H9 (cell line): Measurements from ENCODE around the gene C21orf58. TPM values are rescaled to one million over a fixed set of nuclear protein-coding genes. Genes with fewer than 3 reads are reported as not detected.

Source experiments
- DNase-seq: peaks from one replicate; pipeline ENCODE4 v3.0.0-alpha.2; 2017
- H2AFZ ChIP-seq: one replicate; pipeline ENCODE4 v1.6.1; 2013; ENCODE audit warnings: mild to moderate bottlenecking, low read length, control low read depth, moderate library complexity
- H2AK5ac ChIP-seq: 2 replicates; pipeline ENCODE4 v1.6.1; 2013; ENCODE audit warnings: low read length, control low read depth, mixed read lengths; ENCODE audit not compliant: insufficient read length
- H2BK120ac ChIP-seq: one replicate; pipeline ENCODE4 v1.6.1; 2013; ENCODE audit warnings: low read depth, mild to moderate bottlenecking, low read length, control low read depth, inconsistent platforms; ENCODE audit not compliant: poor library complexity, severe bottlenecking
- H2BK12ac ChIP-seq: 2 replicates; pipeline ENCODE4 v1.6.1; 2013; ENCODE audit warnings: low read length, control low read depth, mixed read lengths, low read depth; ENCODE audit not compliant: insufficient read length
- H2BK15ac ChIP-seq: 2 replicates; pipeline ENCODE4 v1.6.1; 2013; ENCODE audit warnings: low read depth, low read length, control low read depth
- H2BK20ac ChIP-seq: one replicate; pipeline ENCODE4 v1.6.1; 2013; ENCODE audit warnings: low read depth, mild to moderate bottlenecking, low read length, control low read depth, inconsistent platforms; ENCODE audit not compliant: poor library complexity, severe bottlenecking
- H2BK5ac ChIP-seq: 2 replicates; pipeline ENCODE4 v1.6.1; 2013; ENCODE audit warnings: low read length, control low read depth, mixed read lengths; ENCODE audit not compliant: insufficient read length
- H3K14ac ChIP-seq: 2 replicates; pipeline ENCODE4 v1.6.1; 2013; ENCODE audit warnings: low read length, control low read depth; ENCODE audit not compliant: insufficient read depth
- H3K18ac ChIP-seq: 2 replicates; pipeline ENCODE4 v1.6.1; 2013; ENCODE audit warnings: low read depth, mild to moderate bottlenecking, mixed read lengths, low read length, control low read depth; ENCODE audit not compliant: insufficient read length
- H3K23ac ChIP-seq: 2 replicates; pipeline ENCODE4 v1.6.1; 2013; ENCODE audit warnings: low read length, control low read depth, mixed read lengths, low read depth; ENCODE audit not compliant: insufficient read length
- H3K23me2 ChIP-seq: 2 replicates; pipeline ENCODE4 v1.6.1; 2013; ENCODE audit warnings: low read depth, mild to moderate bottlenecking, mixed read lengths, low read length, control low read depth; ENCODE audit not compliant: insufficient read length, poor library complexity, severe bottlenecking
- H3K27ac ChIP-seq: 2 replicates; pipeline ENCODE4 v1.5.1; 2013; ENCODE audit warnings: low read length, control low read depth, mixed read lengths, low read depth; ENCODE audit not compliant: insufficient read length
- H3K27me3 ChIP-seq: 2 replicates; pipeline ENCODE4 v1.6.1; 2013; ENCODE audit warnings: low read length, control low read depth, inconsistent platforms; ENCODE audit not compliant: insufficient read depth
- H3K4ac ChIP-seq: 2 replicates; pipeline ENCODE4 v1.6.1; 2013; ENCODE audit warnings: low read depth, mild to moderate bottlenecking, control low read depth, inconsistent platforms, low read length, moderate library complexity
- H3K4me1 ChIP-seq: 2 replicates; pipeline ENCODE4 v1.6.1; 2013; ENCODE audit warnings: low read length, control low read depth, inconsistent platforms; ENCODE audit not compliant: insufficient read depth
- H3K4me2 ChIP-seq: 2 replicates; pipeline ENCODE4 v1.6.1; 2013; ENCODE audit warnings: low read length, control low read depth, mixed read lengths; ENCODE audit not compliant: insufficient read length, insufficient read depth
- H3K56ac ChIP-seq: 2 replicates; pipeline ENCODE4 v1.6.1; 2013; ENCODE audit warnings: low read depth, mild to moderate bottlenecking, mixed read lengths, low read length, control low read depth; ENCODE audit not compliant: insufficient read length
- H3K79me1 ChIP-seq: 2 replicates; pipeline ENCODE4 v1.6.1; 2013; ENCODE audit warnings: low read depth, mild to moderate bottlenecking, moderate library complexity, low read length, control low read depth, inconsistent platforms; ENCODE audit not compliant: insufficient read depth, poor library complexity, severe bottlenecking
- H3K79me2 ChIP-seq: 2 replicates; pipeline ENCODE4 v1.6.1; 2013; ENCODE audit warnings: low read length, control low read depth, inconsistent platforms; ENCODE audit not compliant: insufficient read depth
- H3K9ac ChIP-seq: 2 replicates; pipeline ENCODE4 v1.6.1; 2013; ENCODE audit warnings: low read length, control low read depth, mixed read lengths; ENCODE audit not compliant: insufficient read length; ENCODE audit errors: extremely low read depth
- H3K9me3 ChIP-seq: one replicate; pipeline ENCODE4 v1.6.1; 2013; ENCODE audit warnings: low read depth, low read length, inconsistent platforms; ENCODE audit not compliant: control insufficient read depth
- H3T11ph ChIP-seq: one replicate; pipeline ENCODE4 v1.6.1; 2013; ENCODE audit warnings: mild to moderate bottlenecking, low read length, control low read depth, inconsistent platforms
- H4K20me1 ChIP-seq: one replicate; pipeline ENCODE4 v1.6.1; 2013; ENCODE audit not compliant: control insufficient read depth, insufficient read length, insufficient read depth
- H4K5ac ChIP-seq: 2 replicates; pipeline ENCODE4 v1.6.1; 2013; ENCODE audit warnings: low read depth, mild to moderate bottlenecking, mixed read lengths, low read length, control low read depth; ENCODE audit not compliant: insufficient read length
- H4K8ac ChIP-seq: replicated peaks from 2 replicates; pipeline ENCODE4 v1.6.1; 2013; ENCODE audit warnings: low read length, control low read depth, mixed read lengths, low read depth; ENCODE audit not compliant: insufficient read length
- H4K91ac ChIP-seq: 2 replicates; pipeline ENCODE4 v1.6.1; 2013; ENCODE audit warnings: low read depth, mild to moderate bottlenecking, moderate library complexity, mixed read lengths, low read length, control low read depth; ENCODE audit not compliant: insufficient read length
- H3K27ac Mint-ChIP-seq, 3 experiments: 2 replicates in 2 of 3; 3 replicates in 1 of 3; pipeline ENCODE4 v1.8.0; 2020 to 2021; ENCODE audit warnings: mixed read lengths in 3 of 3, mild to moderate bottlenecking in 1 of 3, moderate library complexity in 1 of 3
- H3K27me3 Mint-ChIP-seq: 2 replicates; pipeline ENCODE4 v1.8.0; 2021; ENCODE audit warnings: low read depth, mild to moderate bottlenecking, moderate library complexity, mixed read lengths
- H3K36me3 Mint-ChIP-seq, 3 experiments: 2 replicates in 2 of 3; 3 replicates in 1 of 3; pipeline ENCODE4 v1.8.0; 2020 to 2021; ENCODE audit warnings: low read depth in 3 of 3, mixed read lengths in 3 of 3; ENCODE audit not compliant: insufficient read depth in 1 of 3
- H3K4me1 Mint-ChIP-seq, 2 experiments: 2 replicates each; pipeline ENCODE4 v1.8.0; 2020; ENCODE audit warnings: mixed read lengths in 2 of 2
- H3K4me3 Mint-ChIP-seq, 2 experiments: 2 replicates in 1 of 2; 3 replicates in 1 of 2; pipeline ENCODE4 v1.8.0; 2020 to 2021; ENCODE audit warnings: mild to moderate bottlenecking in 2 of 2, mixed read lengths in 2 of 2, moderate library complexity in 1 of 2
- H3K9me3 Mint-ChIP-seq, 2 experiments: 2 replicates in 1 of 2; 3 replicates in 1 of 2; pipeline ENCODE4 v1.8.0; 2020; ENCODE audit warnings: mild to moderate bottlenecking in 2 of 2, mixed read lengths in 2 of 2, moderate library complexity in 1 of 2
- WGBS: extraction: QIAGEN DNeasy Blood & Tissue Kit; methylation state at CpG from one replicate; pipeline ENCODE4 v1.1.7; 2013; ENCODE audit warnings: missing lambda C conversion rate, low lambda C conversion rate, mixed read lengths; ENCODE audit not compliant: insufficient read length; ENCODE audit errors: extremely low coverage; 5-methylcytosine and 5-hydroxymethylcytosine counted together
- total RNA-seq: library from RNA; stranded (reverse); gene quantifications from 2 replicates; pipeline ENCODE4 v1.2.1, GENCODE V29; 2021
- TF ChIP-seq, protein P1 (sequence below): fragments of 200-600 bp; sonication (generic); conservative IDR thresholded peaks from 3 replicates; pipeline ENCODE4 v1.8.0; 2021; ENCODE audit warnings: antibody characterized with exemption, mild to moderate bottlenecking

Gene C21orf58
- total RNA-seq, 1 experiment from 2014 or later, result 17.2 TPM

DNA sequence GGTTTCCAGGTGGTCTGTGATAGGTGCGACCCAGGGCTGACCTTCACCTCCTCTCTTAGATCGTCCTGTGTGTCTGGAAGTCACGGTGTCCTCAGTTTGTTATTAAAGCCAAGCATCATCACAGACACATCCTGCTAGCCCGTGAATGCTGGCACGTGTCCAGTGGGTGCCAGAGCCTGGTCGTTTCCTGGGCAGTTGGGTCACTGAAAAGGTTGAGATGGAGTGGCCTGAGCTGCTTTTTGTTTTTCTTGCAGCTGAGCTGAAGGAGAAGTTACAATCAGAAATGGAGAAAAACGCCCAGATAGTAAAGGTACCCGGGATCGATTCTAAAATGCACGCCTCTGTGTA is 23.5 kb upstream of the C21orf58 start:
- Mint-ChIP-seq H3K4me3 (no peak overlapping the region), H3K36me3 (peaks cover 17 to 70% (median 58%) of the 10 kb centered on the region in 3 experiments; a peak in 6 of 7 replicates), H3K27me3 (no peaks in the 10 kb centered on the region), H3K4me1 (no peaks in the 10 kb centered on the region), H3K27ac (peak overlapping the region in 2 of 3 experiments; percentile 5 to 54; a peak in 2 of 7 replicates), H3K9me3 (no peaks in the 10 kb centered on the region; a peak in 1 of 5 replicates)
- no peak overlapping the region for H3K27ac ChIP-seq
- H3K4ac ChIP-seq, result no peak overlapping the region
- H2BK15ac ChIP-seq, result no peak overlapping the region
- no peak overlapping the region for H2BK20ac ChIP-seq
- no peak overlapping the region for H2AFZ ChIP-seq
- H2BK5ac ChIP-seq, result no peak overlapping the region
- TF ChIP-seq, protein P1, sequence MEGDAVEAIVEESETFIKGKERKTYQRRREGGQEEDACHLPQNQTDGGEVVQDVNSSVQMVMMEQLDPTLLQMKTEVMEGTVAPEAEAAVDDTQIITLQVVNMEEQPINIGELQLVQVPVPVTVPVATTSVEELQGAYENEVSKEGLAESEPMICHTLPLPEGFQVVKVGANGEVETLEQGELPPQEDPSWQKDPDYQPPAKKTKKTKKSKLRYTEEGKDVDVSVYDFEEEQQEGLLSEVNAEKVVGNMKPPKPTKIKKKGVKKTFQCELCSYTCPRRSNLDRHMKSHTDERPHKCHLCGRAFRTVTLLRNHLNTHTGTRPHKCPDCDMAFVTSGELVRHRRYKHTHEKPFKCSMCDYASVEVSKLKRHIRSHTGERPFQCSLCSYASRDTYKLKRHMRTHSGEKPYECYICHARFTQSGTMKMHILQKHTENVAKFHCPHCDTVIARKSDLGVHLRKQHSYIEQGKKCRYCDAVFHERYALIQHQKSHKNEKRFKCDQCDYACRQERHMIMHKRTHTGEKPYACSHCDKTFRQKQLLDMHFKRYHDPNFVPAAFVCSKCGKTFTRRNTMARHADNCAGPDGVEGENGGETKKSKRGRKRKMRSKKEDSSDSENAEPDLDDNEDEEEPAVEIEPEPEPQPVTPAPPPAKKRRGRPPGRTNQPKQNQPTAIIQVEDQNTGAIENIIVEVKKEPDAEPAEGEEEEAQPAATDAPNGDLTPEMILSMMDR, result no peak
- no peak overlapping the region for H3K4me2 ChIP-seq
- no peak overlapping the region for H2BK120ac ChIP-seq
- peaks cover 4% of the 10 kb centered on the region for H3K79me1 ChIP-seq
- no peak for DNase-seq
- no peaks in the 10 kb centered on the region for H3K9me3 ChIP-seq
- H3K56ac ChIP-seq, result no peak overlapping the region
- H4K20me1 ChIP-seq, result no peaks in the 10 kb centered on the region
- H3K79me2 ChIP-seq, result no peaks in the 10 kb centered on the region
- H2BK12ac ChIP-seq, result no peak overlapping the region
- no peak overlapping the region for H3K14ac ChIP-seq
- H4K5ac ChIP-seq, result no peak overlapping the region
- H3K23ac ChIP-seq, result no peak overlapping the region
- no peaks in the 10 kb centered on the region for H3K4me1 ChIP-seq
- no peak overlapping the region for H4K8ac ChIP-seq
- no peak overlapping the region for H3K18ac ChIP-seq
- no peaks in the 10 kb centered on the region for H3K23me2 ChIP-seq
- no peak overlapping the region for H3T11ph ChIP-seq
- no peak overlapping the region for H3K9ac ChIP-seq
- H2AK5ac ChIP-seq, result no peak overlapping the region
- no peak overlapping the region for H4K91ac ChIP-seq
- H3K27me3 ChIP-seq, result no peaks in the 10 kb centered on the region
- WGBS, result no CpG with 5 or more reads among the region's 10 CpGs
